HepG2 (cell line): ENCODE data around the gene GATAD2B. TPM values are rescaled to one million over a fixed set of nuclear protein-coding genes. Genes with fewer than 3 reads are reported as not detected.

ENCODE experiments used
- AGO2 ChIP-seq: fragments of 200-400 bp; formaldehyde crosslinking; optimal IDR thresholded peaks from 2 replicates; pipeline ENCODE3; 2017; ENCODE audit warnings: mild to moderate bottlenecking, low read depth, low read length, moderate library complexity
- AHR ChIP-seq: IDR thresholded peaks from 2 replicates; pipeline ENCODE4 v1.6.1; 2018; ENCODE audit warnings: missing genetic modification reagents, missing compliant biosample characterization
- ATF7 ChIP-seq, 2 experiments: fragments of 450-650 bp in 1 of 2; sonication (generic) in 1 of 2; formaldehyde crosslinking in 1 of 2; IDR thresholded peaks; 2 replicates each; pipeline versions ENCODE4 v1.4.0 to v1.6.1; 2016 to 2020; ENCODE audit warnings: antibody characterized with exemption in 1 of 2, mild to moderate bottlenecking in 1 of 2, missing genetic modification reagents in 1 of 2
- CEBPG ChIP-seq: IDR thresholded peaks from 2 replicates; pipeline ENCODE4 v1.6.1; 2016
- FOXK1 ChIP-seq: sonication (generic); formaldehyde crosslinking; IDR thresholded peaks from 2 replicates; pipeline ENCODE4 v1.4.0; 2020; ENCODE audit warnings: low read depth, missing genetic modification reagents, borderline replicate concordance
- FOXO1 ChIP-seq: sonication (generic); formaldehyde crosslinking; IDR thresholded peaks from 2 replicates; pipeline ENCODE4 v1.4.0; 2020; ENCODE audit warnings: missing genetic modification reagents
- MLLT10 ChIP-seq: sonication (generic); formaldehyde crosslinking; IDR thresholded peaks from 2 replicates; pipeline ENCODE4 v1.4.0; 2020; ENCODE audit warnings: missing genetic modification reagents
- NPAS2 ChIP-seq: sonication (generic); formaldehyde crosslinking; IDR thresholded peaks from 2 replicates; pipeline ENCODE4 v1.8.0; 2022; ENCODE audit warnings: mild to moderate bottlenecking, missing genetic modification reagents, borderline replicate concordance
- PHB2 ChIP-seq: fragments of 450-650 bp; IDR thresholded peaks from 2 replicates; pipeline ENCODE4 v1.6.1; 2018; ENCODE audit not compliant: partially characterized antibody
- RFX3 ChIP-seq: IDR thresholded peaks from 2 replicates; pipeline ENCODE4 v1.6.1; 2016; ENCODE audit warnings: missing biosample characterization, missing genetic modification reagents
- RXRA ChIP-seq: sonication (generic); formaldehyde crosslinking; IDR thresholded peaks from 2 replicates; pipeline ENCODE4 v1.5.1; 2020; ENCODE audit warnings: missing genetic modification reagents
- TBX2 ChIP-seq: sonication (generic); formaldehyde crosslinking; IDR thresholded peaks from 2 replicates; pipeline ENCODE4 v1.5.0; 2020; ENCODE audit warnings: missing genetic modification reagents, mild to moderate bottlenecking, borderline replicate concordance
- TP53 ChIP-seq: sonication (generic); formaldehyde crosslinking; conservative IDR thresholded peaks from 2 replicates; pipeline ENCODE4 v1.4.0; 2020; ENCODE audit warnings: missing genetic modification reagents
- ZFP36L2 ChIP-seq: sonication (generic); formaldehyde crosslinking; IDR thresholded peaks from 2 replicates; pipeline ENCODE4 v1.4.0; 2020; ENCODE audit warnings: missing genetic modification reagents
- ZFX ChIP-seq: sonication (generic); formaldehyde crosslinking; IDR thresholded peaks from 2 replicates; pipeline ENCODE4 v1.4.0; 2020; ENCODE audit warnings: mild to moderate bottlenecking, low read depth, missing genetic modification reagents, moderate library complexity
- ZNF563 ChIP-seq: sonication (generic); formaldehyde crosslinking; IDR thresholded peaks from 2 replicates; pipeline ENCODE4 v1.8.0; 2022; ENCODE audit warnings: mild to moderate bottlenecking, moderate library complexity, missing genetic modification reagents
- ZNF615 ChIP-seq: sonication (generic); formaldehyde crosslinking; IDR thresholded peaks from 2 replicates; pipeline ENCODE4 v1.5.0; 2020; ENCODE audit warnings: mild to moderate bottlenecking, missing genetic modification reagents, borderline replicate concordance
- polyA plus RNA-seq, 8 experiments: library from polyadenylated mRNA; depleted of rRNA in 3 of 8; stranded (reverse) in 7 of 8; unstranded in 1 of 8; fragments of >200 nt; fragmentation: Illumina TruSeq in 4 of 8; extraction: Trizol in 4 of 8; gene quantifications; 2 replicates each; pipeline versions ENCODE4 v1.2.1 to v1.2.3, GENCODE V29; 2011 to 2016; ENCODE audit warnings: low read depth in 4 of 8, missing spikeins in 1 of 8, mixed read lengths in 1 of 8; ENCODE audit not compliant: insufficient read depth in 1 of 8
- total RNA-seq, 5 experiments: library from RNA; depleted of rRNA; stranded (reverse); fragments of >200 nt; fragmentation: Illumina TruSeq; extraction: Trizol; gene quantifications; 2 replicates each; pipeline ENCODE4 v1.2.3, GENCODE V29; 2016; ENCODE audit warnings: low read depth in 1 of 5
- TF ChIP-seq, protein P1 (sequence below): sonication (generic); formaldehyde crosslinking; IDR thresholded peaks from 2 replicates; pipeline ENCODE4 v1.4.0; 2020; ENCODE audit warnings: missing genetic modification reagents
- TF ChIP-seq, protein P2 (sequence below): sonication (generic); formaldehyde crosslinking; IDR thresholded peaks from 2 replicates; pipeline ENCODE4 v1.5.0; 2020; ENCODE audit warnings: missing genetic modification reagents
- TF ChIP-seq, protein P3 (sequence below): sonication (generic); formaldehyde crosslinking; IDR thresholded peaks from 2 replicates; pipeline ENCODE4 v1.9.0; 2022; ENCODE audit warnings: missing genetic modification reagents, mild to moderate bottlenecking, borderline replicate concordance
- TF ChIP-seq, protein P4 (sequence below): sonication (generic); formaldehyde crosslinking; IDR thresholded peaks from 2 replicates; pipeline ENCODE4 v1.4.0; 2020; ENCODE audit warnings: missing genetic modification reagents, borderline replicate concordance

The GATAD2B gene
- total and polyA plus RNA-seq, 2 of the 13 experiments (the other 11 are each of a cell fraction or from before 2014, with no cell fraction given) = 3.2 to 5.2 TPM

DNA sequence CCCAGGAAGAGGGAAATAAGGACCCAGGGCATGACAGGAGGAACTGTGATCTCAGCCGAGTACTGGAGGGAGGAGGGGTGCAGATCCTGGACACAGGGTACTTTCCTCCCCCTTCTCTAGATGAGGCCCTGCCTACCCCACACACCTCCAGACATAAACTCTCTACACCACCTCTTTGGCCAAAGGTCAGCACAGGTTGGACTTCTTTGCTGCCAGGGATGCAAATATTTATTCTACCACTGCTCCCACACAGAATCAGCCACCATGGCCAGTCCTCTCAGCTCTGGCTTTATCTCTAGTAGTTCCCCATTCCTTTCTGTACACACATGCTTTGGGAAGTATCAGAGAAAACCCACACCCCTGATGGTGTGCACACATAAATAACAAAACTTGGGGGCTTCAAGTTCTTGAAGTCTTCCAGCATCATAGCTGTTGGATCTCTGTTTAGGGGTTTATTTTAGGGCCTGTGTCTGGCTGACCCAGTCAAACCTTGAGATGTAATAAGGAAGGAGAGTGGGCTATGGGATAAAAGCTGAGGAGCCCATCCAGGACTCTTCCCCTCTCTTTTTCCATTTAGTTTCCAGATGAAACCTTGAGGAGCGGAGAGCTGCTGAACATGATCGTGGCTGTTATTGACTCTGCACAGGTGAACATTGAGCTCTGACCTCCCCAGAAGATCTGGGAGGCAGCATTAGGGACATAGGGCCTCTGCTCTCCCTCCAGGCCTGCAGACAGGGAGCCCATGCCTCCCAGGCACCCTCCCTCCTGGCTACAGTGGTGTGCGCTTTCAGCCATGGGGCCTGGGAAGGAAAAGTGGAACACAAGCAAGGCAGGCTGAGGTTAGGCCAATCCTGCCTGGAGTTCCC lies 154.2 kb downstream of the GATAD2B start (continued):
- TF ChIP-seq, protein P1, sequence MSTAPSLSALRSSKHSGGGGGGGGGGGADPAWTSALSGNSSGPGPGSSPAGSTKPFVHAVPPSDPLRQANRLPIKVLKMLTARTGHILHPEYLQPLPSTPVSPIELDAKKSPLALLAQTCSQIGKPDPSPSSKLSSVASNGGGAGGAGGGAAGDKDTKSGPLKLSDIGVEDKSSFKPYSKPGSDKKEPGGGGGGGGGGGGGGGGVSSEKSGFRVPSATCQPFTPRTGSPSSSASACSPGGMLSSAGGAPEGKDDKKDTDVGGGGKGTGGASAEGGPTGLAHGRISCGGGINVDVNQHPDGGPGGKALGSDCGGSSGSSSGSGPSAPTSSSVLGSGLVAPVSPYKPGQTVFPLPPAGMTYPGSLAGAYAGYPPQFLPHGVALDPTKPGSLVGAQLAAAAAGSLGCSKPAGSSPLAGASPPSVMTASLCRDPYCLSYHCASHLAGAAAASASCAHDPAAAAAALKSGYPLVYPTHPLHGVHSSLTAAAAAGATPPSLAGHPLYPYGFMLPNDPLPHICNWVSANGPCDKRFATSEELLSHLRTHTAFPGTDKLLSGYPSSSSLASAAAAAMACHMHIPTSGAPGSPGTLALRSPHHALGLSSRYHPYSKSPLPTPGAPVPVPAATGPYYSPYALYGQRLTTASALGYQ = peak; percentile 48; the same call in 1 of the 2 replicates
- TF ChIP-seq AHR (CRISPR knock-in tag) (no peak), ZFX (CRISPR knock-in tag) (peak; percentile 64; the same call in 1 of the 2 replicates), ZFP36L2 (CRISPR knock-in tag) (no peak), PHB2 (no peak), CEBPG (CRISPR knock-in tag) (0 out of 2 replicates have a peak, but pooled peaks have one; percentile 7), AGO2 (no peak), NPAS2 (CRISPR knock-in tag) (no peak), RFX3 (CRISPR knock-in tag) (no peak), ZNF615 (CRISPR knock-in tag) (no peak), TP53 (CRISPR knock-in tag) (no peak), RXRA (CRISPR knock-in tag) (peak; percentile 55; the same call in 1 of the 2 replicates), FOXO1 (CRISPR knock-in tag) (peak; percentile 59; the same call in 1 of the 2 replicates), ATF7 (IDR thresholded peaks at IDR 0.05) (no peak), ATF7 (CRISPR knock-in tag; IDR thresholded peaks at IDR 0.05) (no peak), MLLT10 (CRISPR knock-in tag) (no peak), TBX2 (CRISPR knock-in tag) (peak; percentile 74; the same call in 1 of the 2 replicates), ZNF563 (no peak), FOXK1 (CRISPR knock-in tag) (peak; percentile 17; the same call in 1 of the 2 replicates)
- TF ChIP-seq, protein P2, sequence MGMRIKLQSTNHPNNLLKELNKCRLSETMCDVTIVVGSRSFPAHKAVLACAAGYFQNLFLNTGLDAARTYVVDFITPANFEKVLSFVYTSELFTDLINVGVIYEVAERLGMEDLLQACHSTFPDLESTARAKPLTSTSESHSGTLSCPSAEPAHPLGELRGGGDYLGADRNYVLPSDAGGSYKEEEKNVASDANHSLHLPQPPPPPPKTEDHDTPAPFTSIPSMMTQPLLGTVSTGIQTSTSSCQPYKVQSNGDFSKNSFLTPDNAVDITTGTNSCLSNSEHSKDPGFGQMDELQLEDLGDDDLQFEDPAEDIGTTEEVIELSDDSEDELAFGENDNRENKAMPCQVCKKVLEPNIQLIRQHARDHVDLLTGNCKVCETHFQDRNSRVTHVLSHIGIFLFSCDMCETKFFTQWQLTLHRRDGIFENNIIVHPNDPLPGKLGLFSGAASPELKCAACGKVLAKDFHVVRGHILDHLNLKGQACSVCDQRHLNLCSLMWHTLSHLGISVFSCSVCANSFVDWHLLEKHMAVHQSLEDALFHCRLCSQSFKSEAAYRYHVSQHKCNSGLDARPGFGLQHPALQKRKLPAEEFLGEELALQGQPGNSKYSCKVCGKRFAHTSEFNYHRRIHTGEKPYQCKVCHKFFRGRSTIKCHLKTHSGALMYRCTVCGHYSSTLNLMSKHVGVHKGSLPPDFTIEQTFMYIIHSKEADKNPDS (CRISPR knock-in tag) = peak; percentile 30; the same call in 1 of the 2 replicates
- TF ChIP-seq, protein P3, sequence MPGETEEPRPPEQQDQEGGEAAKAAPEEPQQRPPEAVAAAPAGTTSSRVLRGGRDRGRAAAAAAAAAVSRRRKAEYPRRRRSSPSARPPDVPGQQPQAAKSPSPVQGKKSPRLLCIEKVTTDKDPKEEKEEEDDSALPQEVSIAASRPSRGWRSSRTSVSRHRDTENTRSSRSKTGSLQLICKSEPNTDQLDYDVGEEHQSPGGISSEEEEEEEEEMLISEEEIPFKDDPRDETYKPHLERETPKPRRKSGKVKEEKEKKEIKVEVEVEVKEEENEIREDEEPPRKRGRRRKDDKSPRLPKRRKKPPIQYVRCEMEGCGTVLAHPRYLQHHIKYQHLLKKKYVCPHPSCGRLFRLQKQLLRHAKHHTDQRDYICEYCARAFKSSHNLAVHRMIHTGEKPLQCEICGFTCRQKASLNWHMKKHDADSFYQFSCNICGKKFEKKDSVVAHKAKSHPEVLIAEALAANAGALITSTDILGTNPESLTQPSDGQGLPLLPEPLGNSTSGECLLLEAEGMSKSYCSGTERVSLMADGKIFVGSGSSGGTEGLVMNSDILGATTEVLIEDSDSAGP = peak; percentile 61
- TF ChIP-seq, protein P4, sequence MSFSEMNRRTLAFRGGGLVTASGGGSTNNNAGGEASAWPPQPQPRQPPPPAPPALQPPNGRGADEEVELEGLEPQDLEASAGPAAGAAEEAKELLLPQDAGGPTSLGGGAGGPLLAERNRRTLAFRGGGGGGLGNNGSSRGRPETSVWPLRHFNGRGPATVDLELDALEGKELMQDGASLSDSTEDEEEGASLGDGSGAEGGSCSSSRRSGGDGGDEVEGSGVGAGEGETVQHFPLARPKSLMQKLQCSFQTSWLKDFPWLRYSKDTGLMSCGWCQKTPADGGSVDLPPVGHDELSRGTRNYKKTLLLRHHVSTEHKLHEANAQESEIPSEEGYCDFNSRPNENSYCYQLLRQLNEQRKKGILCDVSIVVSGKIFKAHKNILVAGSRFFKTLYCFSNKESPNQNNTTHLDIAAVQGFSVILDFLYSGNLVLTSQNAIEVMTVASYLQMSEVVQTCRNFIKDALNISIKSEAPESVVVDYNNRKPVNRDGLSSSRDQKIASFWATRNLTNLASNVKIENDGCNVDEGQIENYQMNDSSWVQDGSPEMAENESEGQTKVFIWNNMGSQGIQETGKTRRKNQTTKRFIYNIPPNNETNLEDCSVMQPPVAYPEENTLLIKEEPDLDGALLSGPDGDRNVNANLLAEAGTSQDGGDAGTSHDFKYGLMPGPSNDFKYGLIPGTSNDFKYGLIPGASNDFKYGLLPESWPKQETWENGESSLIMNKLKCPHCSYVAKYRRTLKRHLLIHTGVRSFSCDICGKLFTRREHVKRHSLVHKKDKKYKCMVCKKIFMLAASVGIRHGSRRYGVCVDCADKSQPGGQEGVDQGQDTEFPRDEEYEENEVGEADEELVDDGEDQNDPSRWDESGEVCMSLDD (CRISPR knock-in tag) = no peak
